ENCODE results near the gene EPHB1.

The EPHB1 gene

GRCh38 chr3:135157045-135157740 is 362.1 kb downstream of the EPHB1 start:
- intact Hi-C loops (cut with micrococcal nuclease): no loop called here
- H3K4me1 Mint-ChIP-seq (ENCODE audit: low read depth): no peaks in the 10 kb centered on the region
- peaks cover 11% of the 10 kb centered on the region for H3K9me3 Mint-ChIP-seq
- H3K27ac Mint-ChIP-seq: no peak overlapping the region
- H3K36me3 Mint-ChIP-seq (ENCODE audit: low read depth): no peaks in the 10 kb centered on the region
- no peak overlapping the region for H3K4me3 Mint-ChIP-seq
- no peaks in the 10 kb centered on the region for H3K27me3 Mint-ChIP-seq

GRCh38 chr3:135158520-135158919 is 363.5 kb downstream of the EPHB1 start:
- Mint-ChIP-seq H3K9me3 (peaks cover 11% of the 10 kb centered on the region), H3K4me1 (ENCODE audit: low read depth) (no peaks in the 10 kb centered on the region)
- intact Hi-C loops (cut with micrococcal nuclease): no loop called here

DNA sequence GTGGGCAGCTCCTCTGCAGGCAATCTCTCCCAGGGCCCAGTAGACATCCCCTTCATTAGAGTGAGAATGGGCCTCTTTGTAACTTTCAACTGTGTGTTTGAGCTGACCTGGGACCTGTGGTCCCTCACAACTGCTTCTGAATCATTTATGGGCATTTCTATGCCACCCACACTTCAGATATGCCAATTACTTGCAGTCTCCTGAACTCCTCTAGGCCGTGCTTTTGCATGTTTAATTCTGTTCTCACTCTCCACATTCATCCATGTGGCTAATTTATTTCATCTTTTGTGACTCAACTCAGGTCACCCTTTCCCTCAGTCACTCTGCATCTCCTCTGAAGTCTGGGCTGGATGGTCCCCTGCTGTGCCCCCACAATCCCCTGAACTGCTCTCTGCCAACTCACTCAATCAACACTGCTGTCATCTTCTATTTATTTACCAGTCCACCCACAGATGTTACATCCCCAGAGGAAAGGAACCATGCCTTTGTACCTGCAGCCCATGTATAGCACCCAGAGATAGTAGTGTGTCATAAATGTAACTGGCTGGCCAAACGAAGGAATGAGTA is 364.7 kb downstream of the EPHB1 start:
- H3K27ac Mint-ChIP-seq: no peak overlapping the region
- peaks cover 8% of the 10 kb centered on the region for H3K9me3 Mint-ChIP-seq
- H3K27me3 Mint-ChIP-seq: no peaks in the 10 kb centered on the region
- H3K4me3 Mint-ChIP-seq: no peak overlapping the region
- H3K36me3 Mint-ChIP-seq (ENCODE audit: low read depth): no peaks in the 10 kb centered on the region
- H3K4me1 Mint-ChIP-seq (ENCODE audit: low read depth): no peaks in the 10 kb centered on the region
- intact Hi-C loops (cut with micrococcal nuclease): no loop called here

More at GRCh38 chr3:135158520-135158919, 363.5 kb downstream of the EPHB1 start:
- Mint-ChIP-seq H3K27ac (no peak overlapping the region), H3K4me3 (no peak overlapping the region), H3K36me3 (ENCODE audit: low read depth) (no peaks in the 10 kb centered on the region), H3K27me3 (no peaks in the 10 kb centered on the region)

GRCh38 chr3:135161425-135161824 is 366.4 kb downstream of the EPHB1 start:
- Mint-ChIP-seq H3K4me3 (no peak overlapping the region), H3K27ac (no peak overlapping the region), H3K4me1 (ENCODE audit: low read depth) (no peaks in the 10 kb centered on the region), H3K9me3 (no peaks in the 10 kb centered on the region), H3K27me3 (no peaks in the 10 kb centered on the region), H3K36me3 (ENCODE audit: low read depth) (no peaks in the 10 kb centered on the region)
- intact Hi-C loops (cut with micrococcal nuclease): no loop called here

GRCh38 chr3:135163701-135164100 is 368.6 kb downstream of the EPHB1 start:
- no peak overlapping the region for H3K27ac Mint-ChIP-seq

DNA sequence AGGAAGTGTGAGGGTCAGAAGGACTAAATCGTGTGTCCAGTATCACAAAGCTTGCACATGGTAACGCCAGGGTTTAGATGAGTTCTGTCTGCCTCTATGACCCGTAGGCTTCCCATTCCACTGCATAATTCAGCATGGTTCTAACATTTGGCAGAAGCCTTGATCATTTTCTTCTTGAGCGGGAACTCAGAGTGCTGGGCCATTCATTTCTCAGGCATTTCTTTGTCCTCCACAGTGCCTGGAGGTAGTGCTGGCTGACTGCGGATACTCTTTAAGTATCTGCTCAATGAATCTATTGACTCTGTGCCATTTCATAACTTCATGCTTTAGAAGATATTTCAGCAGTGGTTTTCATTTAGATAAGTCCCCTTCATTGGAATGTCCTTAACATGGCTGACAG is 370.2 kb downstream of the EPHB1 start:
- no peak overlapping the region for H3K4me3 Mint-ChIP-seq
- no peaks in the 10 kb centered on the region for H3K36me3 Mint-ChIP-seq (ENCODE audit: low read depth)
- H3K27ac Mint-ChIP-seq: no peak overlapping the region
- H3K9me3 Mint-ChIP-seq: no peaks in the 10 kb centered on the region
- H3K4me1 Mint-ChIP-seq (ENCODE audit: low read depth): no peaks in the 10 kb centered on the region
- H3K27me3 Mint-ChIP-seq: no peaks in the 10 kb centered on the region
- intact Hi-C loops (cut with micrococcal nuclease): no loop called here

More at GRCh38 chr3:135163701-135164100, 368.6 kb downstream of the EPHB1 start:
- intact Hi-C loops (cut with micrococcal nuclease): no loop called here
- no peaks in the 10 kb centered on the region for H3K9me3 Mint-ChIP-seq
- no peak overlapping the region for H3K4me3 Mint-ChIP-seq
- no peaks in the 10 kb centered on the region for H3K36me3 Mint-ChIP-seq (ENCODE audit: low read depth)
- no peaks in the 10 kb centered on the region for H3K27me3 Mint-ChIP-seq
- H3K4me1 Mint-ChIP-seq (ENCODE audit: low read depth): no peaks in the 10 kb centered on the region

DNA sequence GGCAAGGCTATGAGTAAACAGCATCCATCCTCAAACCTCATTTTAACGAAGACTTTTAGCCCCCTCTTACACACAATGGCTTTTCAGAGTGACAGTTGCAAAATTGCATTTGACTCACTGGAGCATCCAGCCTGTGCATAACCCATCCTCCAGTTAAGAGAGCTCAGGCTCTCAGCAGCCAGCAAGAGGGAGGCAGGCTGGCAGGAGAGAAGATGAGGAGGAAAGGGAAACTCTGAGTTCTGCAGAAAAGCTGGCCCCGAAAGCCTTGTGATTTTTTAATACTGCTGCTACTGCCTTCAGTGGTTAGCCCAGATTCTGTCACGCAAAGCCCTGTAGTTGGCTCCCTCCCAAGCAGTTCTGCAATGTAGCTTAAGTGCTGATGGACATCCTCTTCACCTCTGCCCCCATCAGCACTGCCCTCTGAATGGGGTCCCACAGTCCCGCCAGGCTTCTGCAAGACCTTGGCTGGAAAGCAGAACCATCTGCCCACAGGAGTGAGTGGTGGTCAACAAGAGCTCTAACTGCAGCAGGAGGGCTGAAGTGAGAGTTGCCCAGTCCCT is 371.3 kb downstream of the EPHB1 start:
- no peaks in the 10 kb centered on the region for H3K9me3 Mint-ChIP-seq
- intact Hi-C loops (cut with micrococcal nuclease): no loop called here
- H3K36me3 Mint-ChIP-seq (ENCODE audit: low read depth): no peaks in the 10 kb centered on the region
- H3K4me1 Mint-ChIP-seq (ENCODE audit: low read depth): no peaks in the 10 kb centered on the region
- H3K27ac Mint-ChIP-seq: no peak overlapping the region
- no peak overlapping the region for H3K4me3 Mint-ChIP-seq
- H3K27me3 Mint-ChIP-seq: no peaks in the 10 kb centered on the region

GRCh38 chr3:135168822-135169221 is 373.8 kb downstream of the EPHB1 start:
- Mint-ChIP-seq H3K36me3 (ENCODE audit: low read depth) (no peaks in the 10 kb centered on the region), H3K9me3 (no peaks in the 10 kb centered on the region), H3K4me3 (no peak overlapping the region), H3K27me3 (no peaks in the 10 kb centered on the region), H3K4me1 (ENCODE audit: low read depth) (no peaks in the 10 kb centered on the region), H3K27ac (no peak overlapping the region)
- intact Hi-C loops (cut with micrococcal nuclease): no loop called here

GRCh38 chr3:135169651-135170050 is 374.6 kb downstream of the EPHB1 start:
- H3K4me1 Mint-ChIP-seq (ENCODE audit: low read depth): no peaks in the 10 kb centered on the region
- no peaks in the 10 kb centered on the region for H3K9me3 Mint-ChIP-seq
- H3K27me3 Mint-ChIP-seq: no peaks in the 10 kb centered on the region
- no peak overlapping the region for H3K27ac Mint-ChIP-seq
- H3K36me3 Mint-ChIP-seq (ENCODE audit: low read depth): no peaks in the 10 kb centered on the region
- no peak overlapping the region for H3K4me3 Mint-ChIP-seq
- intact Hi-C loops (cut with micrococcal nuclease): no loop called here

DNA sequence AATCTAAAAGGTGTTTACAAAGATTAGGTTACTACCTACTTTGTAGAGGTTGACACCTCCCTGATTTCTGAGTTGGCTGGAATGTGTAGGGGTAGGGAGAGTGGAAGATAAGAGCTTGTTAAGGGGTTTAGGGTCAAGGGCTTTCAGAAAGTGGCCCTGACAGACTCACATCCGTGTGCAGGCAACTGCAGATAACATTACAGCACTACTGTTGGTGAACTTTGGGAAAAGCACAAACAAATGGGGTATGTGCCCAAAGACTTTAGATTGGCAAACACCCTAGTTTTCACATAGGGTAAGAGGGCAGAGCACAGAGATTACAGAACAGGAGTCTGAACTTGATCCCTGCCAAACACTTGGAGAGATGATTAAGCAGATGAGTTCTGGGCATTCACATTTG is 375.7 kb downstream of the EPHB1 start:
- Mint-ChIP-seq H3K27ac (no peak overlapping the region), H3K4me1 (ENCODE audit: low read depth) (no peaks in the 10 kb centered on the region), H3K4me3 (no peak overlapping the region), H3K9me3 (no peaks in the 10 kb centered on the region), H3K27me3 (no peaks in the 10 kb centered on the region), H3K36me3 (ENCODE audit: low read depth) (no peaks in the 10 kb centered on the region)
- intact Hi-C loops (cut with micrococcal nuclease): no loop called here

DNA sequence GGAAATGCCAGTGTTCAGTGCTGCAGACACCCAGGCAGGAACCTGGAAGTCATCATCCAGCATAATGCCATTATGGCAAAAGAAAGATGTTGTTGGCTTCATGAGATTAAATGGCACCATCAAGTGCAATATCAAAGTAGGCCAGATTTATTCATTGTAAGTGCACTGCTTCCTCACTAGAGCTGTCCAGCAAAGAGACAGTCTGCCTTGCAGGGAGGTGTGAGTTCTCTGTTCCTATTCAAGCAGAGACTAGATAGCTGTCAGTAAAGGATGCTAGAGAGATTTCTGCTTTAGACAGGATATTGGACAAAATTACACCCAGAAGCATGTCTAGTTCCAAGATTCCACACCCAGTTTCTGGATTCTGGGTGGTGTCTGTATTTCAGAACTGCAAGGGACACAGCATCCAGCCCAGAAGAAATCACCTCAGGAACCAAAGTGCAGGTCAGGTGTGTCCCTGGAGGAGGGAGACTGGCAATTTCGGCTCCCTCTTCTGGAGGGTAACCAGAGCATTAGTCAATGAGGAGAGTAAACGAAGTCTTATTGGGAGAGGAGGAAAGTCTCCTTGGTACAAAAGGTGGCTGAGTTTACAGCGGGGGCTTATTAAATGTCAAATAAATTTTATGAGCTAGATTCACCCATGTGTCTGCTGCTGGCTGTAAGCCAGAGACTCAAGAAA is 377.3 kb downstream of the EPHB1 start:
- H3K27ac Mint-ChIP-seq: no peak overlapping the region
- intact Hi-C loops (cut with micrococcal nuclease): no loop called here
- no peaks in the 10 kb centered on the region for H3K27me3 Mint-ChIP-seq
- no peak overlapping the region for H3K4me3 Mint-ChIP-seq
- no peaks in the 10 kb centered on the region for H3K4me1 Mint-ChIP-seq (ENCODE audit: low read depth)
- no peaks in the 10 kb centered on the region for H3K9me3 Mint-ChIP-seq
- no peaks in the 10 kb centered on the region for H3K36me3 Mint-ChIP-seq (ENCODE audit: low read depth)

DNA sequence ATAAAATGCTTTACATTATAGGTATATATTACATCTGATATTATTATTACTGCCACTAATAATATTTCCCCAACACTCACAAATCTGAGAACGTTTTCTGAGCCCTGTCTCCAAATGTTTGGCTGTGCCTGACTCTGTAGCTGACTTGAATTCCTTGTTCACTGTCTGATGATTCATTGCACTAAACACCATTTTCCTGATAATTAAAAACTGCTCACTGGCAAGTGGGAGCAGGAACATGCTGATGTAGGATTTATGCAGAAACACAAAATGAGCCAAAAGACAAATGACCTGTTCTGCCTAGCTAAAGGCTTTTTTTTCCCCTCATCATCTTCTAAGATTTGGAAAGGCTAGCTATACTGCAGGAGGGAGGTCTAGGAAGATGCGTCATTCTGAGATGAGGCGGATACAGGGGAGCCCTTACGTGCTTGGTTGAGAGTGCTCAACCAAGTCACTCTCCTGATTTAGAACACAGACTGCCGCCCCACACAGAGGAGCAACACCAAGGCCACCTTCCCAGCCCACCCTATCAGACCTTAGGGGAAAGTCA is 380.7 kb downstream of the EPHB1 start:
- H3K36me3 Mint-ChIP-seq (ENCODE audit: low read depth): no peaks in the 10 kb centered on the region
- H3K9me3 Mint-ChIP-seq: peaks cover 2% of the 10 kb centered on the region
- no peaks in the 10 kb centered on the region for H3K4me1 Mint-ChIP-seq (ENCODE audit: low read depth)
- intact Hi-C loops (cut with micrococcal nuclease): no loop called here
- H3K27ac Mint-ChIP-seq: no peak overlapping the region
- H3K4me3 Mint-ChIP-seq: no peak overlapping the region
- no peaks in the 10 kb centered on the region for H3K27me3 Mint-ChIP-seq

DNA sequence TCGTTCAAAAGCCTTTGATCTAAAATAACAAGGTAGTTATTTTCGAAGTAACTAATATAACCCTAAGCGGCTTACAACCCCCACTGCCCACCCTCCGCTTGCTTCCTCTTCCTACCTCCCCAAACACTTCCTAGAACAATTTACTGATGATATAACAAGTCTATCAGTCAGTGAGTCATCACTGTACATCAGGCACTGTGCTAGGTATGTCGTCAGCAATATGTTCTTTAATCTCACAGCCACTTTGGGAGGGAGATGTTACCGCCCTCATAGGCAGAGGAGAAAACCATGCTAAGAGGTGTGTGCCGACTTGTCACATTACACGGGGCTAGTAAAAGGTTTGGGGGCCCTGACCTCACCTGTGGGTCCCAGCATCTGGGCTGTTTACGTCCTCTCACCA is 381.8 kb downstream of the EPHB1 start:
- no peaks in the 10 kb centered on the region for H3K36me3 Mint-ChIP-seq (ENCODE audit: low read depth)
- H3K9me3 Mint-ChIP-seq: peaks cover 7% of the 10 kb centered on the region
- no peaks in the 10 kb centered on the region for H3K27me3 Mint-ChIP-seq
- no peaks in the 10 kb centered on the region for H3K4me1 Mint-ChIP-seq (ENCODE audit: low read depth)
- intact Hi-C loops (cut with micrococcal nuclease): no loop called here
- H3K4me3 Mint-ChIP-seq: no peak overlapping the region
- no peak overlapping the region for H3K27ac Mint-ChIP-seq

GRCh38 chr3:135178566-135178965 is 383.5 kb downstream of the EPHB1 start:
- Mint-ChIP-seq H3K27ac (no peak overlapping the region), H3K4me3 (no peak overlapping the region), H3K36me3 (ENCODE audit: low read depth) (no peaks in the 10 kb centered on the region), H3K9me3 (peaks cover 19% of the 10 kb centered on the region), H3K27me3 (no peaks in the 10 kb centered on the region), H3K4me1 (ENCODE audit: low read depth) (no peaks in the 10 kb centered on the region)
- intact Hi-C loops (cut with micrococcal nuclease): no loop called here

Data from dendritic cell treated with granulocyte-macrophage colony-stimulating factor and Interleukin-4, amounts not matched to agents 40 ng/mL and 50 ng/mL, for 4 days (primary cell).